ENCODE data around the gene TXNDC16.

GRCh38 chr14:52417139-52417538, 135.2 kb downstream of the TXNDC16 start:
- no peak for TF ChIP-seq CTCF (IDR thresholded peaks at IDR 0.05)
- no peak for TF ChIP-seq POLR2A (IDR thresholded peaks at IDR 0.05)
- no peak for TF ChIP-seq POLR2AphosphoS5 (IDR thresholded peaks at IDR 0.05)
